OCI-LY3 (cell line): ENCODE results near the gene GPT2.

Experiments used
- CTCF ChIP-seq: fragments of 200-600, 300-600 bp; sonication (generic); IDR thresholded peaks from 2 replicates; pipeline ENCODE4 v1.5.1; 2014; ENCODE audit warnings: antibody characterized with exemption, low read length, low read depth
- EZH2phosphoT487 ChIP-seq: fragments of 200-600 bp; shearing (Covaris generic); IDR thresholded peaks from 2 replicates; pipeline ENCODE4 v1.6.1; 2018; ENCODE audit warnings: antibody characterized with exemption, mixed run types, low read depth

GRCh38 chr16:46918400-46918799 lies 34.2 kb downstream of the GPT2 start:
- TF ChIP-seq EZH2phosphoT487 (no peak), CTCF (no peak)
